Measurements from ENCODE around the gene FBXO47. TPM values are rescaled to one million over a fixed set of nuclear protein-coding genes. Genes with fewer than 3 reads are reported as not detected.

The FBXO47 gene
- total and polyA plus RNA-seq, 10 of the 15 experiments (the other 5 are each of a cell fraction or from before 2014, with no cell fraction given): 0.04 to 0.06 (median 0.06) TPM; not detected in 7

- CTCF ChIA-PET: interaction anchor here (0.7 to 7.4 kb wide), 7 partner anchors 37 to 308 kb away, joined by 3 to 208 read pairs (median 46); partner anchors contain the start of genes ARL5C and PLXDC1
- no peak overlapping the region for H3K27ac ChIP-seq (ENCODE audit: control insufficient read depth, insufficient read depth)
- no peaks in the 10 kb centered on the region for H3K4me1 ChIP-seq (ENCODE audit: control insufficient read depth, insufficient read depth, low read length)
- no peaks in the 10 kb centered on the region for H4K20me1 ChIP-seq (ENCODE audit: control insufficient read depth, insufficient read depth)
- no peak overlapping the region for H3K4me3 ChIP-seq
- TF ChIP-seq RB1 (IDR thresholded peaks at IDR 0.05; ENCODE audit: borderline replicate concordance): no peak
- TF ChIP-seq NFXL1 (IDR thresholded peaks at IDR 0.05; ENCODE audit: borderline replicate concordance): no peak
- no peak for TF ChIP-seq ZBTB4 (CRISPR knock-in tag; IDR thresholded peaks at IDR 0.05)
- no peak for TF ChIP-seq NFIC (IDR thresholded peaks at IDR 0.05; ENCODE audit: low read depth, low read length)
- H3K9ac ChIP-seq (ENCODE audit: control insufficient read depth, insufficient read depth, low read length): no peak overlapping the region
- in situ Hi-C loops (cut with MboI) (no loop called here), intact Hi-C loops (cut with micrococcal nuclease; ENCODE audit: unreplicated experiment) (loop anchor here (2.0 to 10.0 kb wide), 3 partner anchors 87 to 263 kb away; partner anchors contain the start of gene LASP1)
- H2AFZ ChIP-seq (ENCODE audit: control insufficient read depth, low read depth, low read length): no peak overlapping the region
- H3K79me2 ChIP-seq (ENCODE audit: control insufficient read depth, insufficient read depth, low read length): no peaks in the 10 kb centered on the region
- 14% methylated on average over 2 of the region's 2 CpGs for WGBS (ENCODE audit: insufficient coverage, insufficient replicate concordance, low lambda C conversion rate, missing lambda C conversion rate)
- DNase-seq (ENCODE audit: low read depth, low spot score) (no peak), ATAC-seq (no peak), FAIRE-seq (no peak)
- no peaks in the 10 kb centered on the region for H3K36me3 ChIP-seq (ENCODE audit: control insufficient read depth in 2 of 2, insufficient read depth in 2 of 2, low read length in 1 of 2)
- no peaks in the 10 kb centered on the region for H3K27me3 ChIP-seq (replicated peaks in 1 of 2; ENCODE audit: control insufficient read depth in 2 of 2, insufficient read depth in 2 of 2, low read length in 1 of 2)
- no peaks in the 10 kb centered on the region for H3K9me3 ChIP-seq (replicated peaks; ENCODE audit: control insufficient read depth, insufficient read depth, low read length)
- SMC1A ChIA-PET (ENCODE audit: uncharacterized antibody, unreplicated experiment): interaction anchor here (0.7 to 5.9 kb wide), 6 partner anchors 32 to 251 kb away, joined by 3 to 117 read pairs (median 3); partner anchors contain the start of gene PLXDC1
- POLR2A ChIA-PET: no interaction called here
- no peak overlapping the region for H3K4me2 ChIP-seq (ENCODE audit: control insufficient read depth, insufficient read depth)
- BruUV-seq (replicated peaks): no TSS peak
- RAD21 ChIA-PET (ENCODE audit: unreplicated experiment): interaction anchor here (1.0 to 5.8 kb wide), 7 partner anchors 38 to 263 kb away, joined by 3 to 142 read pairs (median 4); partner anchors contain the start of gene PLXDC1
Measured at GRCh38 chr17:38981636-38982035, 14.4 kb upstream of the FBXO47 start.
